HEK293 (cell line): ENCODE results near the gene ADAMTSL3.

Source experiments
- CTCF ChIA-PET: fragments of 350-600 bp; formaldehyde crosslinking; extraction: SDS; loops from one replicate; lab custom pipeline; 2021; ENCODE audit warnings: antibody characterized with exemption; lab: Yijun Ruan, JAX
- POLR2A ChIA-PET: fragments of 300-600 bp; formaldehyde crosslinking; extraction: SDS; loops from one replicate; lab custom pipeline; 2020; ENCODE audit warnings: antibody characterized with exemption, inconsistent platforms; lab: Yijun Ruan, JAX
- H3K27ac ChIP-seq: fragments of 200-500 bp; sonication (Bioruptor generic); 2 replicates; pipeline ENCODE4 v1.5.1; 2014; ENCODE audit warnings: low read depth, low read length, control low read depth, inconsistent platforms; ENCODE audit errors: extremely low read depth
- H3K36me3 ChIP-seq, 2 experiments: fragments of 200-500 bp in 1 of 2; sonication (Bioruptor generic) in 1 of 2; 1 replicate in 1 of 2; 2 replicates in 1 of 2; pipeline ENCODE4 v1.5.1; 2014 to 2017; ENCODE audit warnings: inconsistent platforms in 2 of 2, low read length in 2 of 2; ENCODE audit not compliant: control insufficient read depth in 2 of 2, insufficient read depth in 1 of 2
- H3K4me1 ChIP-seq: fragments of 200-500 bp; sonication (Bioruptor generic); 2 replicates; pipeline ENCODE4 v1.5.1; 2014; ENCODE audit warnings: mild to moderate bottlenecking, low read length, inconsistent platforms; ENCODE audit not compliant: control insufficient read depth, insufficient read depth
- H3K4me3 ChIP-seq: 2 replicates; pipeline ENCODE4 v1.5.1; 2011; ENCODE audit warnings: low read depth, mild to moderate bottlenecking, control low read depth, low read length, moderate library complexity
- H3K9me3 ChIP-seq: fragments of 200-500 bp; sonication (Bioruptor generic); 2 replicates; pipeline ENCODE4 v1.5.1; 2014; ENCODE audit warnings: low read depth, low read length, inconsistent platforms; ENCODE audit not compliant: control insufficient read depth, insufficient read depth
- KLF16 ChIP-seq: fragments of 450-650 bp; formaldehyde crosslinking; IDR thresholded peaks from 2 replicates; pipeline ENCODE4 v1.5.1; 2017; ENCODE audit warnings: missing biosample characterization, missing genetic modification characterization
- ZBTB44 ChIP-seq: fragments of 450-650 bp; IDR thresholded peaks from 2 replicates; pipeline ENCODE4 v1.5.1; 2018; ENCODE audit warnings: missing biosample characterization, mild to moderate bottlenecking, missing genetic modification characterization
- ZBTB7A ChIP-seq: fragments of 450-650 bp; formaldehyde crosslinking; IDR thresholded peaks from 2 replicates; pipeline ENCODE4 v1.5.1; 2016; ENCODE audit warnings: low read depth, missing biosample characterization, missing genetic modification characterization
- ZFHX2 ChIP-seq: fragments of 450-650 bp; formaldehyde crosslinking; conservative IDR thresholded peaks from 2 replicates; pipeline ENCODE4 v1.5.1; 2016; ENCODE audit warnings: missing biosample characterization, missing genetic modification characterization
- ZFP69B ChIP-seq: fragments of 450-650 bp; formaldehyde crosslinking; IDR thresholded peaks from 2 replicates; pipeline ENCODE4 v1.5.1; 2016; ENCODE audit warnings: missing biosample characterization, missing genetic modification characterization
- ZNF10 ChIP-seq: fragments of 450-650 bp; formaldehyde crosslinking; IDR thresholded peaks from 2 replicates; pipeline ENCODE4 v1.5.1; 2017; ENCODE audit warnings: missing biosample characterization, missing genetic modification characterization
- ZNF155 ChIP-seq: fragments of 450-650 bp; formaldehyde crosslinking; IDR thresholded peaks from 2 replicates; pipeline ENCODE4 v1.5.1; 2016; ENCODE audit warnings: missing biosample characterization, missing genetic modification characterization
- ZNF16 ChIP-seq: fragments of 450-650 bp; formaldehyde crosslinking; IDR thresholded peaks from 2 replicates; pipeline ENCODE4 v1.5.1; 2016; ENCODE audit warnings: low read depth, missing biosample characterization, missing genetic modification characterization
- ZNF24 ChIP-seq: fragments of 450-650 bp; formaldehyde crosslinking; IDR thresholded peaks from 2 replicates; pipeline ENCODE4 v1.5.1; 2016; ENCODE audit warnings: missing biosample characterization, missing genetic modification characterization
- ZNF274 ChIP-seq, 2 experiments: fragments of 200-500 bp in 1 of 2; fragments of 450-650 bp in 1 of 2; sonication (Bioruptor generic) in 1 of 2; formaldehyde crosslinking in 1 of 2; IDR thresholded peaks; 2 replicates each; pipeline versions ENCODE4 v1.5.1 to v1.6.1; 2014 to 2016; ENCODE audit warnings: borderline replicate concordance in 1 of 2, inconsistent platforms in 1 of 2, low read length in 1 of 2, missing biosample characterization in 1 of 2, missing genetic modification characterization in 1 of 2
- ZNF501 ChIP-seq: fragments of 450-650 bp; formaldehyde crosslinking; IDR thresholded peaks from 2 replicates; pipeline ENCODE4 v1.5.1; 2016; ENCODE audit warnings: missing biosample characterization, missing genetic modification characterization
- ZNF777 ChIP-seq: fragments of 450-650 bp; formaldehyde crosslinking; IDR thresholded peaks from 2 replicates; pipeline ENCODE4 v1.5.1; 2017; ENCODE audit warnings: missing biosample characterization, missing genetic modification characterization, borderline replicate concordance
- TF ChIP-seq, protein P1 (sequence below): fragments of 450-650 bp; formaldehyde crosslinking; IDR thresholded peaks from 2 replicates; pipeline ENCODE4 v1.5.0; 2017; ENCODE audit warnings: missing biosample characterization, missing genetic modification characterization, borderline replicate concordance
- TF ChIP-seq, protein P2 (sequence below): fragments of 450-650 bp; formaldehyde crosslinking; IDR thresholded peaks from 2 replicates; pipeline ENCODE4 v1.5.1; 2017; ENCODE audit warnings: missing biosample characterization, missing genetic modification characterization
- TF ChIP-seq, protein P3 (sequence below): fragments of 450-650 bp; formaldehyde crosslinking; IDR thresholded peaks from 2 replicates; pipeline ENCODE4 v1.5.1; 2016; ENCODE audit warnings: missing biosample characterization, missing genetic modification characterization
- TF ChIP-seq, protein P4 (sequence below): fragments of 450-650 bp; formaldehyde crosslinking; IDR thresholded peaks from 2 replicates; pipeline ENCODE4 v1.5.1; 2016; ENCODE audit warnings: missing biosample characterization, missing genetic modification characterization, borderline replicate concordance
- TF ChIP-seq, protein P5 (sequence below): fragments of 450-650 bp; formaldehyde crosslinking; IDR thresholded peaks from 2 replicates; pipeline ENCODE4 v1.5.1; 2016; ENCODE audit warnings: missing biosample characterization, missing genetic modification characterization

The ADAMTSL3 gene

GRCh38 chr15:84010246-84010645 is 356.3 kb downstream of the ADAMTSL3 start:
- no peak for TF ChIP-seq ZFP69B (tag by site-specific recombination)
- TF ChIP-seq, protein P1, sequence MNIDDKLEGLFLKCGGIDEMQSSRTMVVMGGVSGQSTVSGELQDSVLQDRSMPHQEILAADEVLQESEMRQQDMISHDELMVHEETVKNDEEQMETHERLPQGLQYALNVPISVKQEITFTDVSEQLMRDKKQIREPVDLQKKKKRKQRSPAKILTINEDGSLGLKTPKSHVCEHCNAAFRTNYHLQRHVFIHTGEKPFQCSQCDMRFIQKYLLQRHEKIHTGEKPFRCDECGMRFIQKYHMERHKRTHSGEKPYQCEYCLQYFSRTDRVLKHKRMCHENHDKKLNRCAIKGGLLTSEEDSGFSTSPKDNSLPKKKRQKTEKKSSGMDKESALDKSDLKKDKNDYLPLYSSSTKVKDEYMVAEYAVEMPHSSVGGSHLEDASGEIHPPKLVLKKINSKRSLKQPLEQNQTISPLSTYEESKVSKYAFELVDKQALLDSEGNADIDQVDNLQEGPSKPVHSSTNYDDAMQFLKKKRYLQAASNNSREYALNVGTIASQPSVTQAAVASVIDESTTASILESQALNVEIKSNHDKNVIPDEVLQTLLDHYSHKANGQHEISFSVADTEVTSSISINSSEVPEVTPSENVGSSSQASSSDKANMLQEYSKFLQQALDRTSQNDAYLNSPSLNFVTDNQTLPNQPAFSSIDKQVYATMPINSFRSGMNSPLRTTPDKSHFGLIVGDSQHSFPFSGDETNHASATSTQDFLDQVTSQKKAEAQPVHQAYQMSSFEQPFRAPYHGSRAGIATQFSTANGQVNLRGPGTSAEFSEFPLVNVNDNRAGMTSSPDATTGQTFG (tag by site-specific recombination) = no peak
- TF ChIP-seq, all 188 proteins: peak for 0
- Histone ChIP-seq H3K27ac (no peak overlapping the region), H3K4me1 (no peaks in the 10 kb centered on the region), H3K36me3 (no peaks in the 10 kb centered on the region), H3K4me3 (no peak overlapping the region), H3K9me3 (no peaks in the 10 kb centered on the region)
- CTCF ChIA-PET = interaction anchor here (0.6 to 2.0 kb wide), 5 partner anchors 12 to 573 kb away, joined by 3 to 5 read pairs (median 3); no protein-coding TSS in a partner anchor
- POLR2A ChIA-PET = no interaction called here

DNA sequence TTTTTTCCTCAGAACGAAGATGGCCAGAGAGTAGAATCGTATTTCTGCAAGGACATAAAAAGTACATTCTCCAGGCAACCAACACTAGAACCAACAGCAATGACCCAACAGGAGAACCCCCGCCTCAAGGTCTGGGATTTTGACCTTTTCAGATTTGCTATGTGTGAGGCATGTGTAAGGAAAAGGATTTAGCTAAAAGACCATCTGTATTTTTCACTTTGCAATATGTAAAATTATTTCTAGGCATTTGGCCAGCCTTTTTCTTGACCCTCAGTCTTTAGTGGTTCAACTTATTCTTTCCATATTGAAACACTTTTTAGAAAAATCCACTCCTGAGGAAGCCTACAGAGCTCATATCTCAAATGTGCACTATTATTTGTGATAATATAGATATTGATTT is 362.4 kb downstream of the ADAMTSL3 start:
- Histone ChIP-seq H3K27ac (no peak overlapping the region), H3K36me3 (no peaks in the 10 kb centered on the region), H3K4me1 (no peaks in the 10 kb centered on the region), H3K9me3 (no peaks in the 10 kb centered on the region), H3K4me3 (no peak overlapping the region)
- ChIA-PET CTCF (interaction anchor here (0.5 to 2.2 kb wide), 3 partner anchors 9 to 452 kb away, joined by 3 to 15 read pairs (median 3); no protein-coding TSS in a partner anchor), POLR2A (no interaction called here)
- no peak for TF ChIP-seq ZNF24 (tag by site-specific recombination)
- TF ChIP-seq, protein P2, sequence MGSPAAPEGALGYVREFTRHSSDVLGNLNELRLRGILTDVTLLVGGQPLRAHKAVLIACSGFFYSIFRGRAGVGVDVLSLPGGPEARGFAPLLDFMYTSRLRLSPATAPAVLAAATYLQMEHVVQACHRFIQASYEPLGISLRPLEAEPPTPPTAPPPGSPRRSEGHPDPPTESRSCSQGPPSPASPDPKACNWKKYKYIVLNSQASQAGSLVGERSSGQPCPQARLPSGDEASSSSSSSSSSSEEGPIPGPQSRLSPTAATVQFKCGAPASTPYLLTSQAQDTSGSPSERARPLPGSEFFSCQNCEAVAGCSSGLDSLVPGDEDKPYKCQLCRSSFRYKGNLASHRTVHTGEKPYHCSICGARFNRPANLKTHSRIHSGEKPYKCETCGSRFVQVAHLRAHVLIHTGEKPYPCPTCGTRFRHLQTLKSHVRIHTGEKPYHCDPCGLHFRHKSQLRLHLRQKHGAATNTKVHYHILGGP = no peak
- TF ChIP-seq ZNF10 (tag by site-specific recombination) = no peak
- no peak for TF ChIP-seq ZNF501 (tag by site-specific recombination)
- TF ChIP-seq, protein P3, sequence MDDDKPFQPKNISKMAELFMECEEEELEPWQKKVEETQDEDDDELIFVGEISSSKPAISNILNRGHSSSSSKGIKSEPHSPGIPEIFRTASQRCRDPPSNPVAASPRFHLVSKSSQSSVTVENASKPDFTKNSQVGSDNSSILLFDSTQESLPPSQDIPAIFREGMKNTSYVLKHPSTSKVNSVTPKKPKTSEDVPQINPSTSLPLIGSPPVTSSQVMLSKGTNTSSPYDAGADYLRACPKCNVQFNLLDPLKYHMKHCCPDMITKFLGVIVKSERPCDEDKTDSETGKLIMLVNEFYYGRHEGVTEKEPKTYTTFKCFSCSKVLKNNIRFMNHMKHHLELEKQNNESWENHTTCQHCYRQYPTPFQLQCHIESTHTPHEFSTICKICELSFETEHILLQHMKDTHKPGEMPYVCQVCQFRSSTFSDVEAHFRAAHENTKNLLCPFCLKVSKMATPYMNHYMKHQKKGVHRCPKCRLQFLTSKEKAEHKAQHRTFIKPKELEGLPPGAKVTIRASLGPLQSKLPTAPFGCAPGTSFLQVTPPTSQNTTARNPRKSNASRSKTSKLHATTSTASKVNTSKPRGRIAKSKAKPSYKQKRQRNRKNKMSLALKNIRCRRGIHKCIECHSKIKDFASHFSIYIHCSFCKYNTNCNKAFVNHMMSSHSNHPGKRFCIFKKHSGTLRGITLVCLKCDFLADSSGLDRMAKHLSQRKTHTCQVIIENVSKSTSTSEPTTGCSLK (tag by site-specific recombination) = no peak
- no peak for TF ChIP-seq KLF16 (tag by site-specific recombination)
- TF ChIP-seq ZNF155 (tag by site-specific recombination) = no peak
- TF ChIP-seq ZFHX2 (tag by site-specific recombination) = no peak
- TF ChIP-seq ZNF16 = no peak
- TF ChIP-seq, protein P4, sequence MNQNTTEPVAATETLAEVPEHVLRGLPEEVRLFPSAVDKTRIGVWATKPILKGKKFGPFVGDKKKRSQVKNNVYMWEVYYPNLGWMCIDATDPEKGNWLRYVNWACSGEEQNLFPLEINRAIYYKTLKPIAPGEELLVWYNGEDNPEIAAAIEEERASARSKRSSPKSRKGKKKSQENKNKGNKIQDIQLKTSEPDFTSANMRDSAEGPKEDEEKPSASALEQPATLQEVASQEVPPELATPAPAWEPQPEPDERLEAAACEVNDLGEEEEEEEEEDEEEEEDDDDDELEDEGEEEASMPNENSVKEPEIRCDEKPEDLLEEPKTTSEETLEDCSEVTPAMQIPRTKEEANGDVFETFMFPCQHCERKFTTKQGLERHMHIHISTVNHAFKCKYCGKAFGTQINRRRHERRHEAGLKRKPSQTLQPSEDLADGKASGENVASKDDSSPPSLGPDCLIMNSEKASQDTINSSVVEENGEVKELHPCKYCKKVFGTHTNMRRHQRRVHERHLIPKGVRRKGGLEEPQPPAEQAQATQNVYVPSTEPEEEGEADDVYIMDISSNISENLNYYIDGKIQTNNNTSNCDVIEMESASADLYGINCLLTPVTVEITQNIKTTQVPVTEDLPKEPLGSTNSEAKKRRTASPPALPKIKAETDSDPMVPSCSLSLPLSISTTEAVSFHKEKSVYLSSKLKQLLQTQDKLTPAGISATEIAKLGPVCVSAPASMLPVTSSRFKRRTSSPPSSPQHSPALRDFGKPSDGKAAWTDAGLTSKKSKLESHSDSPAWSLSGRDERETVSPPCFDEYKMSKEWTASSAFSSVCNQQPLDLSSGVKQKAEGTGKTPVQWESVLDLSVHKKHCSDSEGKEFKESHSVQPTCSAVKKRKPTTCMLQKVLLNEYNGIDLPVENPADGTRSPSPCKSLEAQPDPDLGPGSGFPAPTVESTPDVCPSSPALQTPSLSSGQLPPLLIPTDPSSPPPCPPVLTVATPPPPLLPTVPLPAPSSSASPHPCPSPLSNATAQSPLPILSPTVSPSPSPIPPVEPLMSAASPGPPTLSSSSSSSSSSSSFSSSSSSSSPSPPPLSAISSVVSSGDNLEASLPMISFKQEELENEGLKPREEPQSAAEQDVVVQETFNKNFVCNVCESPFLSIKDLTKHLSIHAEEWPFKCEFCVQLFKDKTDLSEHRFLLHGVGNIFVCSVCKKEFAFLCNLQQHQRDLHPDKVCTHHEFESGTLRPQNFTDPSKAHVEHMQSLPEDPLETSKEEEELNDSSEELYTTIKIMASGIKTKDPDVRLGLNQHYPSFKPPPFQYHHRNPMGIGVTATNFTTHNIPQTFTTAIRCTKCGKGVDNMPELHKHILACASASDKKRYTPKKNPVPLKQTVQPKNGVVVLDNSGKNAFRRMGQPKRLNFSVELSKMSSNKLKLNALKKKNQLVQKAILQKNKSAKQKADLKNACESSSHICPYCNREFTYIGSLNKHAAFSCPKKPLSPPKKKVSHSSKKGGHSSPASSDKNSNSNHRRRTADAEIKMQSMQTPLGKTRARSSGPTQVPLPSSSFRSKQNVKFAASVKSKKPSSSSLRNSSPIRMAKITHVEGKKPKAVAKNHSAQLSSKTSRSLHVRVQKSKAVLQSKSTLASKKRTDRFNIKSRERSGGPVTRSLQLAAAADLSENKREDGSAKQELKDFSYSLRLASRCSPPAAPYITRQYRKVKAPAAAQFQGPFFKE (tag by site-specific recombination) = no peak
- no peak for TF ChIP-seq ZNF274 (IDR thresholded peaks at IDR 0.05; ENCODE audit: low read length)
- TF ChIP-seq ZNF274 (tag by site-specific recombination; IDR thresholded peaks at IDR 0.05; ENCODE audit: borderline replicate concordance) = no peak
- TF ChIP-seq, protein P5, sequence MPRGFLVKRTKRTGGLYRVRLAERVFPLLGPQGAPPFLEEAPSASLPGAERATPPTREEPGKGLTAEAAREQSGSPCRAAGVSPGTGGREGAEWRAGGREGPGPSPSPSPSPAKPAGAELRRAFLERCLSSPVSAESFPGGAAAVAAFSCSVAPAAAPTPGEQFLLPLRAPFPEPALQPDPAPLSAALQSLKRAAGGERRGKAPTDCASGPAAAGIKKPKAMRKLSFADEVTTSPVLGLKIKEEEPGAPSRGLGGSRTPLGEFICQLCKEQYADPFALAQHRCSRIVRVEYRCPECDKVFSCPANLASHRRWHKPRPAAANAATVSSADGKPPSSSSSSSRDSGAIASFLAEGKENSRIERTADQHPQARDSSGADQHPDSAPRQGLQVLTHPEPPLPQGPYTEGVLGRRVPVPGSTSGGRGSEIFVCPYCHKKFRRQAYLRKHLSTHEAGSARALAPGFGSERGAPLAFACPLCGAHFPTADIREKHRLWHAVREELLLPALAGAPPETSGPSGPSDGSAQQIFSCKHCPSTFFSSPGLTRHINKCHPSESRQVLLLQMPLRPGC = no peak
- no peak for TF ChIP-seq ZBTB44 (tag by site-specific recombination)
- TF ChIP-seq ZBTB7A (tag by site-specific recombination) = no peak
- TF ChIP-seq ZNF777 (tag by site-specific recombination) = no peak
